Progenitor cell of endocrine pancreas (in vitro differentiated cells): ENCODE results near the gene LRRN1. TPM values are rescaled to one million over a fixed set of nuclear protein-coding genes. Genes with fewer than 3 reads are reported as not detected.
"Not testable (repeated sequence)": the region's sequence is repeated elsewhere in the genome, so short reads cannot be mapped to it uniquely, and the experiment has no call there.

Source experiments
- DNase-seq: peaks from one replicate; pipeline ENCODE4 v3.0.0; 2021; ENCODE audit warnings: low spot score; ENCODE audit not compliant: unreplicated experiment
- H3K27ac Mint-ChIP-seq: 2 replicates; pipeline ENCODE4 v1.8.0; 2021; ENCODE audit warnings: mild to moderate bottlenecking, moderate library complexity, mixed read lengths
- H3K27me3 Mint-ChIP-seq: 2 replicates; pipeline ENCODE4 v1.8.0; 2021; ENCODE audit warnings: mixed read lengths
- H3K36me3 Mint-ChIP-seq: 2 replicates; pipeline ENCODE4 v1.8.0; 2022; ENCODE audit warnings: mixed read lengths; ENCODE audit not compliant: insufficient read depth
- H3K4me1 Mint-ChIP-seq: 2 replicates; pipeline ENCODE4 v1.8.0; 2021; ENCODE audit warnings: low read depth, mixed read lengths
- H3K4me3 Mint-ChIP-seq: 2 replicates; pipeline ENCODE4 v1.8.0; 2021; ENCODE audit warnings: low read depth, mild to moderate bottlenecking, moderate library complexity, mixed read lengths
- H3K9me3 Mint-ChIP-seq: 2 replicates; pipeline ENCODE4 v1.8.0; 2021; ENCODE audit warnings: low read depth, mixed read lengths
- total RNA-seq: library from RNA; stranded (reverse); gene quantifications from 2 replicates; pipeline ENCODE4 v1.2.1, GENCODE V29; 2021
- TF ChIP-seq, protein P1 (sequence below): fragments of 200-600 bp; sonication (generic); IDR thresholded peaks from one replicate; pipeline ENCODE4 v1.5.0; 2021; ENCODE audit warnings: antibody characterized with exemption, mild to moderate bottlenecking; ENCODE audit not compliant: unreplicated experiment

Gene LRRN1
- total RNA-seq, 1 donor from 2014 or later, result 222 TPM

DNA sequence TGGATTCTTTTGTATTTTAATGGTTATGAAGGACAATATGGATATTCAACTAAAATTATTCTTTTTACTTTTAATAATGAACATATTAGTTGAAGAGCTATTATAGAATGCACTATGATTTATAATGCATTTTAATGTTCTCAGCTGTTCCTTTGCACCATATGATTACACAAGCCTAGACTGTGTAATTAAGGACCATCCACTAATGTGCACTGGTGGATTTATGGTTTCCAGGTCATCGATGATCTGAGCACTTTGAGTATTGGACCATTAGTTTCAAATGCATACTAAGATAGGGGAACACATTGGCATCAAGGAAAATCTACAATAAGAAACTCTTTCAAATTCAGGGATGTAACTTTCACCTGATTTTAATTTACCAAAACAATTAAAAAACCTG is 16.8 kb downstream of the LRRN1 start:
- H3K36me3 Mint-ChIP-seq, result peaks cover 30% of the 10 kb centered on the region
- TF ChIP-seq, protein P1, sequence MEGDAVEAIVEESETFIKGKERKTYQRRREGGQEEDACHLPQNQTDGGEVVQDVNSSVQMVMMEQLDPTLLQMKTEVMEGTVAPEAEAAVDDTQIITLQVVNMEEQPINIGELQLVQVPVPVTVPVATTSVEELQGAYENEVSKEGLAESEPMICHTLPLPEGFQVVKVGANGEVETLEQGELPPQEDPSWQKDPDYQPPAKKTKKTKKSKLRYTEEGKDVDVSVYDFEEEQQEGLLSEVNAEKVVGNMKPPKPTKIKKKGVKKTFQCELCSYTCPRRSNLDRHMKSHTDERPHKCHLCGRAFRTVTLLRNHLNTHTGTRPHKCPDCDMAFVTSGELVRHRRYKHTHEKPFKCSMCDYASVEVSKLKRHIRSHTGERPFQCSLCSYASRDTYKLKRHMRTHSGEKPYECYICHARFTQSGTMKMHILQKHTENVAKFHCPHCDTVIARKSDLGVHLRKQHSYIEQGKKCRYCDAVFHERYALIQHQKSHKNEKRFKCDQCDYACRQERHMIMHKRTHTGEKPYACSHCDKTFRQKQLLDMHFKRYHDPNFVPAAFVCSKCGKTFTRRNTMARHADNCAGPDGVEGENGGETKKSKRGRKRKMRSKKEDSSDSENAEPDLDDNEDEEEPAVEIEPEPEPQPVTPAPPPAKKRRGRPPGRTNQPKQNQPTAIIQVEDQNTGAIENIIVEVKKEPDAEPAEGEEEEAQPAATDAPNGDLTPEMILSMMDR, result no peak
- DNase-seq, result no peak
- no peak overlapping the region for H3K27ac Mint-ChIP-seq
- H3K9me3 Mint-ChIP-seq, result no peaks in the 10 kb centered on the region
- H3K4me1 Mint-ChIP-seq, result peaks cover 7% of the 10 kb centered on the region
- no peaks in the 10 kb centered on the region for H3K27me3 Mint-ChIP-seq
- H3K4me3 Mint-ChIP-seq, result no peak overlapping the region

DNA sequence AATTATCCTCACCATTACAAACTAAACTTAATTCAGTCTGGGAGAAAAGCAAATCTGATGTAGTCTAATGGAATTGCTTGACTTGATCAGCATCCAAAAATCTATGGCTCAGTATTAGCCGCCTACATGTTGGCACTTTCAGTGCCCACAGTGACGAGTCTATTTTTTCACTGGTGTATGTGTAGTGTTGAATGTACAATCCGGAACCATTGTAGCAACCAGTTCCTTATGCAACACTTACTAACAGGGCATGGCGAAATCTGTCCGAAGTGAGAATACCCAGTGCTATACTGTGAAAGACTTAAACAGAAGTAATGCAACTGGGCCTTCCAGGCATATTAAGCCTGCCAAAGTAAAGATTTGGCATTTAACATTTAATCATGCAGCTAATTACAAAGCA is 18.6 kb downstream of the LRRN1 start:
- Mint-ChIP-seq H3K27ac (no peak overlapping the region), H3K27me3 (no peaks in the 10 kb centered on the region), H3K36me3 (peaks cover 34% of the 10 kb centered on the region), H3K4me3 (no peak overlapping the region), H3K4me1 (peaks cover 2% of the 10 kb centered on the region), H3K9me3 (no peaks in the 10 kb centered on the region)
- TF ChIP-seq, protein P1, result no peak
- no peak for DNase-seq

DNA sequence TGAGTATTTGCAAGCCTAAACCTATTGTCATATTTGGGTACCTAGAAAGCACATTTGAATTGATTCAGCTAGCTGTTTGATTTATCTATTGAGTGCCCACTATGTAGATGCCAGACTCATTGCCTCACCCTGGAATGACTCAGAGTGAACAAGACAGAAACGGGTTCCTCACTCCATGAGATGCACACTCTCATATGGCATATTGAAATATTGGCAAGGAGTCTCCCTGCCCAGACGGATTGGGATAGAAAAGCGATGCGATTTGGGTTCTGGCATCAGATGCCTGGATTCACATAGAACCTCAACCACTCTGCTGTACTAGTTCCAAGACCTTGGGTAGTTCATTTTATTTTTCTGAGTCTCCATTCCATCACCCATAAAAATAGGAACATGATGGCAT is 22.5 kb downstream of the LRRN1 start:
- no peaks in the 10 kb centered on the region for H3K4me1 Mint-ChIP-seq
- TF ChIP-seq, protein P1, result no peak
- no peak overlapping the region for H3K27ac Mint-ChIP-seq
- DNase-seq, result no peak
- H3K9me3 Mint-ChIP-seq, result no peaks in the 10 kb centered on the region
- no peaks in the 10 kb centered on the region for H3K27me3 Mint-ChIP-seq
- peaks cover 28% of the 10 kb centered on the region for H3K36me3 Mint-ChIP-seq
- H3K4me3 Mint-ChIP-seq, result no peak overlapping the region

DNA sequence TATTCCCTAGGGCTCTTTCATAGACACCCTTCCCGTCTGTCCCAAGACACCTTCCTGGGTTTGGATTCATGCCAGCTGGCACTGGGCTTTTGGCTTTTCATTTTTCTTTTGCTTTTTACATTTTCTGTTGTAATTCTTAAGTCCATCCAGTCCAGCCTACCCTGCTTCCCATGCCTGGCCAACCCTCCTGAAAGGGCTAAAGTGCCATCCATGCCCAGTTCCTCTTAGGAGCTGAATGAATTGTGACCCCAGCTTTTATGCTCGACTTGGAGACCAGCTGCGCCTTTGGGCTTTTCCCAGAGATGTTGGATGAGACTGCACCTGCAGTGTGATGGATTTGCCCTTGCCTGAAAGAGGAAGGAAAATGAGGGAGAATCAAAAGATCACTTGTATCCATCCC is 25.8 kb downstream of the LRRN1 start:
- Mint-ChIP-seq H3K4me1 (no peaks in the 10 kb centered on the region), H3K9me3 (peaks cover 11% of the 10 kb centered on the region), H3K36me3 (peaks cover 45% of the 10 kb centered on the region), H3K27ac (peak overlapping the region; percentile 31), H3K4me3 (no peak overlapping the region), H3K27me3 (no peaks in the 10 kb centered on the region)
- DNase-seq, result no peak
- TF ChIP-seq, protein P1, result no peak

DNA sequence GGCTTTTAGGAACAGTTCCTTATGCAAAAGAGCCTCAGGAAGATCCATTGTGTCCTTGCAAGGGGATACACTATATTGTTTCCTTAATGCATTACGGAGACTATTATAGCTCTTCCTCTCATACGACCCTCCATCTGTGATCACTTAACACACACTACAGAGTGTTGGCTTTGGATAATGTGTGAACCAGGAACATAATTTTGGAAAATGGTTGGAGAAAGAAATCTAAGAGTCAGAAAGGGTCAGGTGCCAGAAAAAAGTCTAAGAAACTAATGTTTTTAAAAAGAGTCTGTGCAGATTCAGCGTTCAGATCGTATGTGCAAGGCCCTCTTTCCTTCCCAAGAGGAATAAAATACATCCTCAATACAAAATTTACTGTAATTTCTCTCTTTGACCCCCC is 27.3 kb downstream of the LRRN1 start:
- H3K27ac Mint-ChIP-seq, result no peak overlapping the region
- TF ChIP-seq, protein P1, result no peak
- peaks cover 15% of the 10 kb centered on the region for H3K9me3 Mint-ChIP-seq
- DNase-seq, result no peak
- no peak overlapping the region for H3K4me3 Mint-ChIP-seq
- H3K36me3 Mint-ChIP-seq, result peaks cover 51% of the 10 kb centered on the region
- H3K4me1 Mint-ChIP-seq, result no peaks in the 10 kb centered on the region
- no peaks in the 10 kb centered on the region for H3K27me3 Mint-ChIP-seq

DNA sequence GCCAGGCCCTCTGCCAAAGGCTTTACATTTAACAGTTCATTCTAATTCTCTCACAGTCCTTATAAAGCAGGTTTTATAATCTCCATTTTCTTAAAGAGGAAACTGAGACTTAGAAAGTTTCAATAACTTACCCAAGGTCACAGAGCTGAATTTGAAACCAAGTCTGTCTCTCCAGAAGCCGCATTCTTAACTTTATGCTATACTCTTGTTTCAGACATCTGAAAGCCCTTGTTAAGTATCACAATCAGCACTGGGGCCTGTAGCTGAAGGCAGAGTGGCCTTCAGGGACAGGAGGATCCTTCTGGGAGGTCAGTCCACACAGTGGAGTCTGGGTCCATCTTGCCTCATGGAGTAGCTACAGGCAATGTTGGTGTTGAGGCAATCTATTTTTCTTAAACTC is 27.9 kb downstream of the LRRN1 start:
- no peaks in the 10 kb centered on the region for H3K4me1 Mint-ChIP-seq
- TF ChIP-seq, protein P1, result no peak
- H3K9me3 Mint-ChIP-seq, result peaks cover 15% of the 10 kb centered on the region
- DNase-seq, result no peak
- H3K36me3 Mint-ChIP-seq, result peaks cover 55% of the 10 kb centered on the region
- no peak overlapping the region for H3K27ac Mint-ChIP-seq
- H3K4me3 Mint-ChIP-seq, result no peak overlapping the region
- H3K27me3 Mint-ChIP-seq, result no peaks in the 10 kb centered on the region

DNA sequence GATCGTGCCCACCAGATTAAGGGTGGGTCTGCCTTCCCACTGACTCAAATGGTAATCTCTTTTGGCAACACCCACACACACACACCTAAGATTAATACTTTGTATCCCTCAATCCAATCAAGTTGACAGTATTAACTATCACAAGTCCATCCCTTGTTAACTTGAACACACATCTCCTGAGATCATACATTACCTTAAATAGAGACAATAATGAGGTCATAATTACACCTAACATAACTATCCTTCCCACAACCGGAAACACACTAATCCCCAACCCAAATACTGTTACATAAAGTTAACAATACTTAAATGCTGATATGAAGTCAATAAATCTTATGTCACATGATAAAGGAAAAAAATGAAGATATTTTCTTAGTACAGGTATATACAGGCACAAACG is 29.2 kb downstream of the LRRN1 start:
- H3K9me3 Mint-ChIP-seq, result peaks cover 21% of the 10 kb centered on the region
- not testable (repeated sequence) for H3K27me3 Mint-ChIP-seq, DNase-seq, H3K27ac Mint-ChIP-seq, H3K4me3 Mint-ChIP-seq, H3K4me1 Mint-ChIP-seq
- peaks cover 62% of the 10 kb centered on the region for H3K36me3 Mint-ChIP-seq
